ENCODE results near the gene TMEM79.

Gene TMEM79

DNA sequence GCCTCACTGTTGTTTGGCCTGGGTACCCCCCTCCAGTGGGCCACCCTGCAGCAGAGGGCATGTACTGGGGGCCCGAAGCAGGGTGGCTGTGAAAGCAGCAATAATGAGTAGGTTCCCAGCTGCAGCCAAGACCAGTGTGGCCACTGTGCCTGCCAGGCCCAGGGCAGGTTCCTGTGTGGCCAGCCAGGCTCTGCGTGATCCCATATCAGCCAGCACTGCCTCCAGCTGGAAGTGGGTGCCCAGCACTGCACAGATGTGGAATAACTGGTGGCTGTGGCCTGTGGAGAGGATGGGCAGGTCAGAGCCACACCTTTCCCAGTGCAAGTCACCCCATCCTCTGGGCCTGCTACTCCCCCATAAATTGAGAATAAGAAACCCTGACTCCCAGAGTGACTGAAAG is 40.0 kb upstream of the TMEM79 start:
- CTCF ChIA-PET: interaction anchor here (0.6 kb wide), 1 partner anchor 199 kb away, joined by 3 read pairs; no protein-coding TSS in a partner anchor
- no peak for DNase-seq (ENCODE audit: low spot score)
- H3K27ac ChIP-seq: peak overlapping the region; percentile 89
- TF ChIP-seq, protein P1, sequence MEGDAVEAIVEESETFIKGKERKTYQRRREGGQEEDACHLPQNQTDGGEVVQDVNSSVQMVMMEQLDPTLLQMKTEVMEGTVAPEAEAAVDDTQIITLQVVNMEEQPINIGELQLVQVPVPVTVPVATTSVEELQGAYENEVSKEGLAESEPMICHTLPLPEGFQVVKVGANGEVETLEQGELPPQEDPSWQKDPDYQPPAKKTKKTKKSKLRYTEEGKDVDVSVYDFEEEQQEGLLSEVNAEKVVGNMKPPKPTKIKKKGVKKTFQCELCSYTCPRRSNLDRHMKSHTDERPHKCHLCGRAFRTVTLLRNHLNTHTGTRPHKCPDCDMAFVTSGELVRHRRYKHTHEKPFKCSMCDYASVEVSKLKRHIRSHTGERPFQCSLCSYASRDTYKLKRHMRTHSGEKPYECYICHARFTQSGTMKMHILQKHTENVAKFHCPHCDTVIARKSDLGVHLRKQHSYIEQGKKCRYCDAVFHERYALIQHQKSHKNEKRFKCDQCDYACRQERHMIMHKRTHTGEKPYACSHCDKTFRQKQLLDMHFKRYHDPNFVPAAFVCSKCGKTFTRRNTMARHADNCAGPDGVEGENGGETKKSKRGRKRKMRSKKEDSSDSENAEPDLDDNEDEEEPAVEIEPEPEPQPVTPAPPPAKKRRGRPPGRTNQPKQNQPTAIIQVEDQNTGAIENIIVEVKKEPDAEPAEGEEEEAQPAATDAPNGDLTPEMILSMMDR (conservative IDR thresholded peaks at IDR 0.05; ENCODE audit: low read depth): no peak
- POLR2A ChIA-PET (ENCODE audit: low non-redundant PET): no interaction called here

DNA sequence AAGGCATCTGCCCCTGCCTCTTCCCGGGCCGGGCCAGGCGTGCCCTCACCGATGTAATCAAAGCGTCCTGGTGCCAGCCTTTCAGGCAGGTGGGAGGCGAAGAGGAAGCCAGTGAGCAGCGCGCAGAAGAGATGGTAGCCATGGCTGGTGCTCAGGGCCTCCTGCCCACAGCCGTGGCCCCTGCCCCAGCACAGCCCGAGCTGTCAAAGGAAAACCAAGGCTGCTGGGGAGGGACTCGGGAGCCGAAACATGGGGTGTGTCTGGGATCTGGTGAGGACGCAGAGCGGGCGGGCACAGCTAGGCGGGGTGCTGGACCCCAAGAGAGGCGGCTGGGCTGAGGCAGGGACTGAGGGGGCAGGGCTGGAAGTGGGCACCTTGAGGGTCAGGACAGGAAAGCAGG is 39.4 kb upstream of the TMEM79 start:
- ChIA-PET CTCF (interaction anchor here (0.6 kb wide), 1 partner anchor 198 kb away, joined by 3 read pairs; no protein-coding TSS in a partner anchor), POLR2A (ENCODE audit: low non-redundant PET) (no interaction called here)
- TF ChIP-seq, protein P1 (conservative IDR thresholded peaks at IDR 0.05; ENCODE audit: low read depth): no peak
- DNase-seq (ENCODE audit: low spot score): no peak
- H3K27ac ChIP-seq: no peak overlapping the region

DNA sequence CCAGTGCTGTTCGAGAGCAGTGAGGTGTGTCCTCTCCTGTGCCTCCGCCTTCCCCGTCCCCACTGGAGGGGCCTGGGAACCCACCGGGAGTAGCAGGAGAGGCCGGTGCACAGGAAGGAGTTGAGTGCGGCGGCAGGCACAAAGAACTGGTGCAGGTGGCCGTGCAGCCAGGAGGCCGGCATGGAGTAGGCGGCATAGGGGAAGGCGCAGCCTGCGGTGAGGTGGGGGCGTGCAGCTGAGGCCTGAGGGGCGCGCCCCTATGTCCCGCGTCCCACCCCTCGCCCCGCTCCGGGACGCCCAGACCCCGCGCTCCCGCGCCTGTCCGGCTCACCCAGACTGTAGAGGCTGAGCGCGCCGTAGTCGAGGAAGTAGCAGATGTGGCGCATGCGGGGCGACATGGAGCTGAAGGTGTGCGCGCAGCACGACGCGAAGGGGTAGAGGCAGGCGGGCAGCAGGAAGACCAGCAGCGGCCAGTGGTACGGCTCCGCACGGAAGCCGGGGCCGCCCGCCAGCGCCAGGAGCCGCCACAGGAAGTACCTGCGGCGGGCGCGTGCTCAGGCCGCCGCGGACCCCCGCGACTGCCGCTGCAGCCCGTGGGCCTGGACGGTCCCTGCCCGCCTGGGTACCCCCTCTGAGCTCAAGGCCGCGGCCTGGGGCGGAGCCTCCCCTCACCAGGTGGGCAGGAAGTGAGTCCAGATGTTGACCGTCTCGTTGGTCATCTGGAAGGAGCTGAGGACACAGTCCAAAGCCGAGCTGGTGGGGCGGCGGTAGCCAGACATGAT is 38.5 kb upstream of the TMEM79 start:
- ChIA-PET CTCF (interaction anchor here (0.7 kb wide), 1 partner anchor 21 kb away, joined by 3 read pairs; no protein-coding TSS in a partner anchor), POLR2A (ENCODE audit: low non-redundant PET) (no interaction called here)
- TF ChIP-seq, protein P1 (conservative IDR thresholded peaks at IDR 0.05; ENCODE audit: low read depth): no peak
- no peak overlapping the region for H3K27ac ChIP-seq
- DNase-seq (ENCODE audit: low spot score): no peak

DNA sequence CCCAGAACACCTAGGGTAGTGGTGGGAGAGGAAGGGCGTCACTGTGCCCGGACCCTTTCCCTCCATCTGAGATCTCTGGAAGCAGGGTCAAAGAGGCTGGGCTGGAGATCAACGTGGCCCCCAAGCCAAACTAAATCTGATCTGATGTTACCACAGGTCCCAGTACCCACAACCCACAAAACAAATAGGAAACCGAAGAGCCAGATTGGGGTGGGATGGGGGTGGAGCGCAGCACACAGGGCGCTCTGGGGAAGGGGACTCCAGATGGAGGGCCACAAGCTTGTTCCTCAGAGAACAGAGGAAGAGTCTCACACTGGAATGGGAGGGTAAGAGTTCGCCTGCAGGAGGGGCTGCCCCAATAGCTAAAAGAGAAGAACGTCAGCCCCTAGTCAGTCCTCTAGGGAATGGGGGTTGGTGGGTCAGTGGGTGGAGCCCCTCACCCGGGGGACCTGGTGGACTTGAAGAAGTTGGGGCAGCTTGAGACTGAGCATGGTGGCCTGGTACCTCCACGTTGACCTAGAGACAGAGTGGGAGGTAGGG is 37.8 kb upstream of the TMEM79 start:
- TF ChIP-seq, protein P1 (conservative IDR thresholded peaks at IDR 0.05; ENCODE audit: low read depth): no peak
- CTCF ChIA-PET: interaction anchor here (0.7 kb wide), 1 partner anchor 21 kb away, joined by 3 read pairs; no protein-coding TSS in a partner anchor
- no peak for DNase-seq (ENCODE audit: low spot score)
- POLR2A ChIA-PET (ENCODE audit: low non-redundant PET): no interaction called here
- peak overlapping the region; percentile 82 for H3K27ac ChIP-seq

DNA sequence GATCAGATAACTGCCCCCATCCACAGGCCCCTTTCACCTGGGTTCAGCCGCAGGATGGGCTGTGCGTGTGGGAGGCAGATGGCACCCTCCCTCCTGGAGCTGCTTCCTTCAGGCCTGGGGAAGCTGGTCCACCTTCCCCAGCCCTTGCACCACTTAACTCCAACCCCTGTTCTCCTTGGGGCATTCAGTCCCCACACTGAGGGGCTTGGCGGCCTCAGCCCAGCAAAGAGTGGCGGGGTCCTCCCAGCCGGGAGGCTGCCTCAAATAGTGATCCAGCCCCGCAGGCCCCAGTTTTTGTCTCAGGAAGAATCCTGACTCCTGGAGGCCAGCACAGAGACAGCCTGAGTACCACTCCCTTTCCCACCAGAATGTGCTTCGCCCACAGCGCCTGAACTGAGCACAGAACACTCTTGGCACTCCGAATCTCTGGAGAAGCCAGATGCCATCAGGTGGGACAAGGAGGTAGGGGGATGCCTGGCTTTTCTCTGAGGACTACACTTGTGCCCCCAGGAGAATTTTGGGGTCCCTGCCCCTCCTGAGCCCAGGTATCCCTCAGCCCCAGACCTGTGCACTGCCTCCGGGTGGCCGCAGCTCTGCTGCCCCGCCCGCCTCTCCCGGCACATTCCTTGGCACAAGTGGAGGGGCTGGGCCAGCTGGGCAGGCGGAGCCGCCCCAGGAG is 37.2 kb upstream of the TMEM79 start:
- ChIA-PET CTCF (no interaction called here), POLR2A (ENCODE audit: low non-redundant PET) (no interaction called here)
- DNase-seq (ENCODE audit: low spot score): no peak
- H3K27ac ChIP-seq: peak overlapping the region; percentile 82
- TF ChIP-seq, protein P1 (conservative IDR thresholded peaks at IDR 0.05; ENCODE audit: low read depth): no peak

DNA sequence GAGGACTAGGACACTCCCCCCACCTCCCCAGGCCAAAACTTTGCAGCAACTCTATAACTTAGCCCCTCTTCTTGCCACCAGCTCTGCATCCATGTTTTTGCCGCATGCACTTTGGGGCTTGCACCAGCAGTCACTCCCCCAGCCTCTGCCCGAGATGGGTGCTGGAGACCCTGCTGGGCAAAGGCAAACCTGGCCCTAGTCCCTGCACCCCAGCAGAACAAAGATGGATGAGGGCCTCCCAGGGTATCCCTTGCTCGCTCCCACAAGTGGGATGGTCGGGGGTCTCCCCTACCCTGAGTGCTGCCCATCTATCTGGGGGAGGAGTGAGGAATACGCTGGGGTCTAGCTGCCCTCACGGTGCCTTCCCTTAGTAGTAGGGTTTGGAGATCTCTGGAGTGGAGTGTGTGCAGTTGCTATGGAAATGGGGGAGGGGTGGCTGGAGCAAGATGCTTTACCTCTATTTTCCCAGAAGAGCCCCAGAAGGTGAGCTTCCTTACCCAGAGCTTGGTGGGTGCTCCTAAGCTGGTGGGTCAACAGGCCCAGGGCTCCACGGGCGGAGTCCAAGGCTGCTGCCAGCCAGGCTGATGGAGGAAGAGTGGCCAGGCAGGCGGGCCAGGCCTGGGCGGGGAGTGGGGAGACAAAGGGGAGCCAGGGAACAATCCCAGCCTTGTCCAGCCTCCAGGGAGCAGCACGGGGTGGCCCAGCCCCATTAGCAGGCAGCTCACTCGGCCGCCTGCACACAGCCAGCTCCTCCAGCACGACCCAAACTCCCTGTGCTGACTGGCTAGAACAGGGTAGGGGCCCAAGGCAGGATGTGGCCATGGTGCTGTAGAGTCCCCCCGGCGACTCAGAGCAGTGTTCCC is 36.4 kb upstream of the TMEM79 start, which contains the start of gene PAQR6:
Gene PAQR6 (minus strand): TSS at position 597 of the 863 bp plus-strand sequence. CDS start 1,325 bp downstream, outside the sequence.
- POLR2A ChIA-PET (ENCODE audit: low non-redundant PET): no interaction called here
- DNase-seq (ENCODE audit: low spot score): no peak
- H3K27ac ChIP-seq: peak within 1 kb of the TSS; percentile 82
- CTCF ChIA-PET: no interaction called here
- TF ChIP-seq, protein P1 (conservative IDR thresholded peaks at IDR 0.05; ENCODE audit: low read depth): no peak
